Caco-2 (cell line): ENCODE data around the gene LRRC45. TPM values are rescaled to one million over a fixed set of nuclear protein-coding genes. Genes with fewer than 3 reads are reported as not detected.

Source experiments
- BruUV-seq: library from RNA; stranded (reverse); fragments of 400-500 nt; replicated peaks from 2 replicates; lab custom pipeline; 2021; lab: Mats Ljungman, UMichigan
- CTCF ChIA-PET: fragments of 300-600 bp; sonication (Branson Sonifier 250); formaldehyde crosslinking; loops from one replicate; lab custom pipeline; 2022; ENCODE audit warnings: antibody characterized with exemption; lab: Charles Lee
- POLR2A ChIA-PET: fragments of 300-600 bp; sonication (Branson Sonifier 250); formaldehyde crosslinking; loops from one replicate; lab custom pipeline; 2022; ENCODE audit warnings: antibody characterized with exemption; lab: Charles Lee
- DNase-seq, 2 experiments: peaks; one replicate each; pipeline versions ENCODE4 v3.0.0 to v3.0.0-alpha.2; 2020 to 2022
- H3K27me3 ChIP-seq: replicated peaks from 2 replicates; pipeline ENCODE4 v1.6.0; 2011; ENCODE audit warnings: low read length; ENCODE audit not compliant: control insufficient read depth, insufficient read depth
- H3K36me3 ChIP-seq: 2 replicates; pipeline ENCODE4 v1.5.1; 2011; ENCODE audit warnings: low read length; ENCODE audit not compliant: control insufficient read depth, insufficient read depth
- H3K4me1 ChIP-seq: fragments of 250-450 bp; sonication (Bioruptor Pico); 2 replicates; pipeline ENCODE4 v1.5.1; 2020; ENCODE audit warnings: mild to moderate bottlenecking
- H3K4me3 ChIP-seq: 2 replicates; pipeline ENCODE4 v1.5.1; 2011; ENCODE audit warnings: low read depth, mild to moderate bottlenecking, control low read depth, low read length
- H3K9me3 ChIP-seq: fragments of 250-450 bp; sonication (Bioruptor Pico); 2 replicates; pipeline ENCODE4 v1.5.1; 2020; ENCODE audit warnings: mild to moderate bottlenecking, moderate library complexity
- H3K27ac Mint-ChIP-seq: one replicate; pipeline ENCODE4 v1.8.0; 2022; ENCODE audit warnings: mixed read lengths; ENCODE audit not compliant: unreplicated experiment
- H3K27me3 Mint-ChIP-seq: one replicate; pipeline ENCODE4 v1.8.0; 2022; ENCODE audit warnings: mixed read lengths; ENCODE audit not compliant: insufficient read depth, unreplicated experiment
- H3K36me3 Mint-ChIP-seq: one replicate; pipeline ENCODE4 v1.8.0; 2022; ENCODE audit warnings: mild to moderate bottlenecking, mixed read lengths; ENCODE audit not compliant: insufficient read depth, unreplicated experiment
- H3K4me1 Mint-ChIP-seq: one replicate; pipeline ENCODE4 v1.8.0; 2022; ENCODE audit warnings: low read depth, mixed read lengths; ENCODE audit not compliant: unreplicated experiment
- H3K4me3 Mint-ChIP-seq: one replicate; pipeline ENCODE4 v1.8.0; 2022; ENCODE audit warnings: mild to moderate bottlenecking, moderate library complexity, mixed read lengths; ENCODE audit not compliant: unreplicated experiment
- H3K9me3 Mint-ChIP-seq: one replicate; pipeline ENCODE4 v1.8.0; 2022; ENCODE audit warnings: mixed read lengths; ENCODE audit not compliant: unreplicated experiment
- CTCF ChIP-seq, 2 experiments: fragments of 200-600 bp in 1 of 2; IDR thresholded peaks; 1 replicate in 1 of 2; 2 replicates in 1 of 2; pipeline versions ENCODE4 v1.5.1 to v1.8.0; 2011 to 2022; ENCODE audit warnings: antibody characterized with exemption in 1 of 2, control low read depth in 1 of 2, inconsistent platforms in 1 of 2, low read depth in 1 of 2, low read length in 1 of 2, mild to moderate bottlenecking in 1 of 2, moderate library complexity in 1 of 2; ENCODE audit not compliant: insufficient read depth in 1 of 2, severe bottlenecking in 1 of 2, unreplicated experiment in 1 of 2
- intact Hi-C: fragments of 100-400 bp; cut with micrococcal nuclease; formaldehyde crosslinking; loops from one replicate; pipeline ENCODE4 v1.10.0; 2022; ENCODE audit not compliant: unreplicated experiment
- total RNA-seq: library from RNA; stranded (reverse); gene quantifications from 2 replicates; pipeline ENCODE4 v1.2.3, GENCODE V29; 2022

Gene LRRC45
- total RNA-seq, 1 experiment from 2014 or later: 33.2 TPM

- DNase-seq: no peak
- H3K4me3 ChIP-seq: no peak overlapping the region
- H3K4me3 Mint-ChIP-seq: no peak overlapping the region
- intact Hi-C loops: no loop called here
- no peaks in the 10 kb centered on the region for H3K9me3 ChIP-seq
- H3K27me3 ChIP-seq: no peaks in the 10 kb centered on the region
- peaks cover 6% of the 10 kb centered on the region for H3K4me1 Mint-ChIP-seq
- no peaks in the 10 kb centered on the region for H3K36me3 ChIP-seq
- peaks cover 11% of the 10 kb centered on the region for H3K36me3 Mint-ChIP-seq
- no peak for TF ChIP-seq CTCF (IDR thresholded peaks at IDR 0.05; ENCODE audit: insufficient read depth in 1 of 2, low read depth in 1 of 2, low read length in 1 of 2, severe bottlenecking in 1 of 2, unreplicated experiment in 1 of 2)
- H3K27me3 Mint-ChIP-seq: no peaks in the 10 kb centered on the region
- CTCF ChIA-PET: interaction anchor here (0.6 to 3.3 kb wide), 3 partner anchors 26 to 139 kb away, joined by 5 to 13 read pairs (median 9); no protein-coding TSS in a partner anchor
- no peak overlapping the region for H3K27ac Mint-ChIP-seq
- H3K4me1 ChIP-seq: peaks cover 18% of the 10 kb centered on the region; the same call in 1 of the 2 replicates
- H3K9me3 Mint-ChIP-seq: no peaks in the 10 kb centered on the region
- BruUV-seq: no TSS peak
- POLR2A ChIA-PET: interaction anchor here (0.5 kb wide), 1 partner anchor 78 kb away, joined by 9 read pairs; no protein-coding TSS in a partner anchor
Measured at GRCh38 chr17:81994593-81995462, 28.3 kb upstream of the LRRC45 start.

GRCh38 chr17:81995463-81996231, 27.5 kb upstream of the LRRC45 start:
- peaks cover 4% of the 10 kb centered on the region for H3K4me1 Mint-ChIP-seq
- H3K36me3 Mint-ChIP-seq: peaks cover 16% of the 10 kb centered on the region
- H3K4me3 Mint-ChIP-seq: peak overlapping the region; percentile 82
- CTCF ChIA-PET: interaction anchor here (0.6 to 3.3 kb wide), 5 partner anchors 25 to 138 kb away, joined by 4 to 13 read pairs (median 5); partner anchors contain the start of genes CENPX, LRRC45 and MAFG
- H3K36me3 ChIP-seq: no peaks in the 10 kb centered on the region
- no peaks in the 10 kb centered on the region for H3K27me3 Mint-ChIP-seq
- TF ChIP-seq CTCF (IDR thresholded peaks at IDR 0.05; ENCODE audit: insufficient read depth in 1 of 2, low read depth in 1 of 2, low read length in 1 of 2, severe bottlenecking in 1 of 2, unreplicated experiment in 1 of 2): no peak
- H3K4me3 ChIP-seq: peak overlapping the region; percentile 34
- intact Hi-C loops: no loop called here
- H3K9me3 ChIP-seq: no peaks in the 10 kb centered on the region
- POLR2A ChIA-PET: interaction anchor here (0.5 kb wide), 1 partner anchor 79 kb away, joined by 9 read pairs; no protein-coding TSS in a partner anchor
- H3K27ac Mint-ChIP-seq: peak overlapping the region; percentile 71
- DNase-seq: no peak
- no peaks in the 10 kb centered on the region for H3K9me3 Mint-ChIP-seq
- no TSS peak for BruUV-seq
- H3K27me3 ChIP-seq: no peaks in the 10 kb centered on the region
- H3K4me1 ChIP-seq: peaks cover 18% of the 10 kb centered on the region; the same call in 1 of the 2 replicates
